HG02840 (cell line): ENCODE measurements around the gene SPESP1.
"Not testable (repeated sequence)": the region's sequence is repeated elsewhere in the genome, so short reads cannot be mapped to it uniquely, and the experiment has no call there.

Experiments used
- ATAC-seq: cut with Tn5 transposase; IDR thresholded peaks from one replicate; pipeline ENCODE4 v1.9.1; 2021; ENCODE audit warnings: mild to moderate bottlenecking, moderate library complexity, moderate number of reproducible peaks; ENCODE audit not compliant: unreplicated experiment, low FRiP score

SPESP1 gene

DNA sequence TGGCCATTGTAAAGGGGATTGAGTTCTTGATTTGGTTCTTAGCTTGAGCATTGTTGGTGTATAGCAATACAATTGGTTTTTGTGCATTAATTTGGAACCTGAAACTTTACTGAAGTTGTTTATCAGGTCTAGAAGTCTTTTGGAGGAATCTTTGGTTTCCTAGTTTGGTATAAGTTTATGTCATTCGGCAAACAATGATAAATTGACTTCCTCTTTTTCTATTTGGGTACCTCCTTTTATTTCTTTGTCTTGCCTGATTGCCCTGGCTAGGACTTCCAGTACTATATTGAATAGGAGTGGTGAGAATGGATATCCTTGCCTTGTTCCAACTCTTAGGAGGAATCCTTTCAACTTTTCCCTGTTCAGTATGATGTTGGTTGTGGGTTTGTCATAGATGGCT, 32.1 kb downstream of the SPESP1 start:
- no peak for ATAC-seq

DNA sequence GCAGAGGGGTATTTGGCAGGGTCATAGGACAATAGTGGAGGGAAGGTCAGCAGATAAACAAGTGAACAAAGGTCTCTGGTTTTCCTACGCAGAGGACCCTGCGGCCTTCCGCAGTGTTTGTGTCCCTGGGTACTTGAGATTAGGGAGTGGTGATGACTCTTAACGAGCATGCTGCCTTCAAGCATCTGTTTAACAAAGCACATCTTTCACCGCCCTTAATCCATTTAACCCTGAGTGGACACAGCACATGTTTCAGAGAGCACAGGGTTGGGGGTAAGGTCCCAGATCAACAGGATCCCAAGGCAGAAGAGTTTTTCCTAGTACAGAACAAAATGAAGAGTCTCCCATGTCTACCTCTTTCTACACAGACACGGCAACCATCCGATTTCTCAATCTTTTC, 33.4 kb downstream of the SPESP1 start:
- not testable (repeated sequence) for ATAC-seq

DNA sequence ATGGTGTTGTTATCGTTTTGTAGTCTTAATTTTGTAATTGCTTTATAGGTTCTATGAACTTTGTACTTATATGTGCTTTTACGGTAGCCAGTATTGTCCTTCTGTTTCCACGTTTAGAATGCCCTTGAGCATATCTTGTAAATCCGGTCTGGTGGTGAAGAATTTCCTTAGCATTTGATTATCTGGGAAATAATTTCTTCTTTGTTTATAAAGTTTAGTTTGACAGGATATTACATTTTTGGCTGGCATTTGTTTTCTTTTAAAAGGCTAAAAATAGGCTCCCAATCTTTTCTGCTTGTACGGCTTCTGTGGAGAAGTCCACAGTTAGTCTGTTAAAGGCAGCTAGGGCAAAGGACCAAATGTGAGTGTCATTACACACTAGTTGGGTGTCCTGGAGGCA, 36.7 kb downstream of the SPESP1 start:
- ATAC-seq: no peak

DNA sequence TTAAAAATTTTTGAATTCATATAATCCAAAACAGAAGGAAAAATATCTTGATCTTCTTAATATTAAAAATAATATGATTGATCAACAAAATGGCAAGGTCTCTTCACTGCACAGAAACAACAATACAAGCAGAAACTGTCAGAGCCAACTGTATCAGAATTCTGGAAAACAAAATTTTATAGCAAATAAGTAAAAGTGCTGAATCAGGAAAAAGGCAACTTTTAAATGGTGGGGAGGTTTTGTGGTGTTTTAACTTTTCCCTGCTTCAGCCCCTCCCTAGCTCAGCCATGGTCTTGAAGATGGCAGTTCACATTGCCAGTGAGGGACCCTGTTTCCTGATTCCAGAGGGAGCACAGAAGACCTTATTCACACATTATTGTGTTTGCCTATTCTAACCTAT, 37.6 kb downstream of the SPESP1 start:
- ATAC-seq: no peak

DNA sequence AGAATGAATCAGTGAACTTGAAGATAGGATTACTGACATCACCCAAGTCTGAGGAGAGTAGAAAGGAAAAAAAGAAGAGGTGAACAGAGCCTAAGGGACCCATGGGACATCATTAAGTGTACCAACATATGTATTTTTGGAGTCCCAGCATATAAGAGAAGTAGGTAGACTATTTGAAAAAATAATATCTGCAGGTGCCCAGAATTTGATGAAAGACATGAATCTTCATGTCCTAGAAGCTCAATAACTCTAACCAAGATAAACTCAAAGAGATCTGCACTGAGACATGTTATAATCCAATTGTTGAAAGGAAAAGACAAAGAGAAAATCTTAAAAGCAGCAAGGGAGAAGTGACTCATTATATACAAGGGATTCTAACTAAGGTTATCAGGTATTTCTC, 39.0 kb downstream of the SPESP1 start:
- ATAC-seq: no peak

DNA sequence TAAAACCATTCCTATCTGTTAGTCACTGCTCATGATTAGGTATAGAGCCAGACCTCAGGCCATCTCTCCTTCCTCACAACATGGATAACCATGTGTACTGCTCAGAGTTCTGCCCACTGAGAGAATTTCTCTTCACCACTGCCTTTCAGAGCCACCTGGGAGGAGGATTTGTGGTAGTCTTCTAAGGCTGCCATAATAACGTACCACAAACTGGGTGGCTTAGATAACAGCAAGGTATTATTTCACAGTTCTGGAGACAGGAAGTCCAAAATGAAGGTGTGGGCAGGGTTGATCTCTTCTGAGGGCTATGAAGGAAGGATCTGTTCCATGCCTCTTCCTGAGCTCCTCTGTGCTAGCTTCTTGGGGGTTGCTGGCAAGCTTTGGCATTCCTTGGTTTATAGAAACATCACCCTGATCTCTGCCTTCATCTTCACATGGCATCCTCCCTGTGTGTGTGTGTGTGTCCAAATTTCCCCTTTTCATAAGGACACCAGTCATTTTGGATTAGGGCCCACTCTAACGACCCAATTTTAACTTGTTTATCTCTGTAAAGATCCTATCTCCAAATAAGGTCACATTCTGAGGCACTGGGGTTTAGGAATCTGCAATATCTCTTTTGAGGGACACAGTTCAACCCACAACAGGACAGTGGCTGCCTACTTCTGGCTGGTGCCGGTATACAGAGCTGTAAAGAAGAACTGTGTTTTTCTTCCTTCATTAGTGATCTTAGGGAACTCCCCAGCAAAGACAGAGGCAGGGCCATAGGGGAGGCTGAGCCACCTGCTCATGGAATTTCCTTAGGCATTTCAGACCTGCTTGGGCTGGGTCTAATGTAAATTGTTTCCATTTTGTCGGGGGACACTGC, 42.1 kb downstream of the SPESP1 start:
- no peak for ATAC-seq

DNA sequence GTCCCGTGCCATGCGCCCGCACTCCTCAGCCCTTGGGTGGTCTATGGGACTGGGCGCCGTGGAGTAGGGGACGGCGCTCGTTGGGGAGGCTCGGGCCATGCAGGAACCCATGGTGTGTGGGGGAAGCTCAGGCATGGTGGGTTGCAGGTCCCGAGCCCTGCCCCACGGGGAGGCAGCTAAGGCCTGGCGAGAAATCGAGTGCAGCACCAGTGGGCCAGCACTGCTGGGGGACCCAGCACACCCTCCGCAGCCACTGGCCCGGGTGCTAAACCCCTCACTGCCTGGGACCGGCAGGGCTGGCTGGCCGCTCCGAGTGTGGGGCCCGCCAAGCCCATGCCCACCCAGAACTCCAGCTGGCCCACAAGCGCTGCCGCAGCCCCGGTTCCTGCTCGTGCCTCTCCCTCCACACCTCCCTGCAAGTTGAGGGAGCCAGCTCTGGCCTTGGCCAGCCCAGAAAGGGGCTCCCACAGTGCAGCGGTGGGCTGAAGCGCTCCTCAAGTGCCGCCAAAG, 45.4 kb downstream of the SPESP1 start:
- ATAC-seq: not testable (repeated sequence)

DNA sequence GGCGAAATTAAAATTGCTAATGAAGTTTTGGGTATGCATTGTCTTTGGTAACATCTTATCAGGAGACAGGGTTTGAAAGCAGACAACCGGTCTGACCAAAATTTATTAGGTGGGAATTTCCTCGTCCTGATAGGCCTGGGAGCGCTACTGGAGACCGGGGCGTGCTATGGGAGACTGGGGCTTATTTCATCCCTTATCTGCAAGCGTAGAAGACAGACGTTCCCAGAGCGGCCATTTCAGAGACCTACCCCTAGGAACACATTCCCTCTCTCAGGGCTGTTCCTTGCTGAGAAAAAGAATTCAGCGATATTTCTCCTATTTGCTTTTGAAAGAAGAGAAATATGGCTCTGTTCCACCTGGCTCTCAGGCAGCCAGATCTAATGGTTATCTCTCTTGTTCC, 47.1 kb downstream of the SPESP1 start:
- ATAC-seq: not testable (repeated sequence)

DNA sequence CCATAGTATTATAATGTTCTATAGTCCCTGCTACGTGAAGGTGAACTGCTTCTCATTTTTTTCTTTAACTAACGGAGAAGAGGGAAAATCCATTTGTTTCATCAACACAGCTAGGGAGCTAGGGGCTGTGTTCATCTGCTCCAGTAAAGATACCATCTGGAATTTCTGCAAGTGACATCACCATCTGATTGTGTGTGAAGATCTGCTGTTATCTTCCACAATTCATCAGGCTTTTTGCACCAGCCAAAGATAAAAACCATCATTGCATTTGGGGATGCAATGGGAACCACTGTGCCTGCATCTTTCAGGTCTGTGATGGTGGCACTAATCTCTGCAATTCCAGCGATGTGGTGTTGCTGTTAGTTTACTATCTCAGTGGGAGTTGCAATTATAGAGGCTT, 48.7 kb downstream of the SPESP1 start:
- no peak for ATAC-seq

DNA sequence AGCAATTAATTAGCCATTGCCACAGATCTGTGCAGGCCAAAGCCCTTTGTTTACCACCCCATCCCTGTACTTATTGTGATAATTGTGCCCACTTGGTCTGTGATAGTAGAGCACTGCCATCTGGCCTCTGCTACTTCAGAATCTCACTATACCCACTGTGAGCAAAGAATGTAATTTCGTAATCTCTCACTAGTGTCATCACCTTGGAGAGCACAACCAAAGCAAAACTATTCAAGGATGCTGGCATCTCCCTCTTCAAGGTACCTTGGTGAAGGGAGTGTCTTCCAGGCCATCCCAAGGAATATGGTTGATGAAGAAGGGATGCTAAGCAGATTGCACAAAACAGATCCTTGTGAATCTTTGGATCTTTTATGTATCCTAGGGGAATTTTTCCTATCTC, 49.5 kb downstream of the SPESP1 start:
- no peak for ATAC-seq

DNA sequence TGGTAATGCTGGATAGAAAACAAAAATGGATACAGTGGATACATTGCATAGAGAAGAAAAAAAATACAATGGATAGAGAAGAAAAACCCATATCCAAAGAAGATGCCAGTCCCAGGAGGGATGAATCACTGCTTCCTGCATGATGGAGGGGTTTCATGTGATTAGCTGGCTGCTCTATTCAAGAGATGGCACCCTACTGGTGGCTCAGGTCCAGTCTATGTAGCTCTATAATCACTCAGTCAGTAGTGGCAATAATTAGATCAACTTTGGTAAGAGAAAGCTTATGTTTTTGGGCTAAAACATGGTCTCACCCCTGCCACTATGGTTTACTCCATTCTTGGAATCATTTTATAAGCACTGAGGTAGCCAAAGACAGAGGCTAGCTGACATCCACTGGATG, 50.5 kb downstream of the SPESP1 start:
- no peak for ATAC-seq

DNA sequence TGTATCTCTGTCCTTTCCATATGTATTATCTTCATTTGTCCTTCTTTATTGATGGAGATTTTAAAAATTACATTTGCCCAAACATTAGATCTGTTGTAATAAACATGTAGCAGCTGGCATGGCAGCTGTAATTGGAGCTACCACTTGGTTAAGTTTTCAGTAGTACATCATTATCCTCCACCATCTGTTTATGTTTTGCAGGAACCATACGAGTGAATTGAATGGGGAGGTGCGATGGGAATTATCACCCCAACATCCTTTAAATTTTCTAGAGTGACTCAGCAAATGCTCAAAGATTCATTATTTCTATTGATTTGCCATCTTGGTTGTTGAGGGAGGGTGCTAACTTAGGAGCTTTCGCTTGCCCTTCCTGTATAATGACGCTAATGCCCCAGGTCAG, 51.6 kb downstream of the SPESP1 start:
- no peak for ATAC-seq

DNA sequence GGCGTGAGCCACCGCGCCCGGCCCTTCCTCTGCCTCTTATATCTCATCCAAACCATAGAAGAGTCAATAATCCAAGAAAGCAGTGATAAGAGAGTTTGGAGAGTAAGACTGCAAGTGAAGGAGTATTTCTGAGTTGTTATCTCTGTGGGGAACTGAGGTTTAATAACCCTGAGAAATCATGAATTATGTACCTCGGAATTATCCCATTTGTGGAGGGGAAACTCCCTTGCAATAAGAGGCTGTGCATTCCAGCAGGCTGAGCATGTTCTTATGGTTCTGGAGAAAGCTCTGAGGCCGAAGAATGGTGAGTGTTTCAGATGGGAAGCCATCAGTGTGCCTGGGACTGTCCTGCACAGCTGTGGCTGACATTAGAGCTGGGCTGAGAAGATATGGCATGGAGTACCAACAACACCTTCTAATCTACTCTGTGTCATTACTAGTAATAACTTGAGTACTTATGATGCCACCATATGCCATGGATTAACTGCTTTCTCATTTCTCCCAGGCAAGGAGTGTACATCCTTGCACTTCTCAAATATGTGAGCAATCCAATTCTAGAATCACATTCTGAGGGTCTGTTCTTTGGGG, 52.7 kb downstream of the SPESP1 start:
- no peak for ATAC-seq

DNA sequence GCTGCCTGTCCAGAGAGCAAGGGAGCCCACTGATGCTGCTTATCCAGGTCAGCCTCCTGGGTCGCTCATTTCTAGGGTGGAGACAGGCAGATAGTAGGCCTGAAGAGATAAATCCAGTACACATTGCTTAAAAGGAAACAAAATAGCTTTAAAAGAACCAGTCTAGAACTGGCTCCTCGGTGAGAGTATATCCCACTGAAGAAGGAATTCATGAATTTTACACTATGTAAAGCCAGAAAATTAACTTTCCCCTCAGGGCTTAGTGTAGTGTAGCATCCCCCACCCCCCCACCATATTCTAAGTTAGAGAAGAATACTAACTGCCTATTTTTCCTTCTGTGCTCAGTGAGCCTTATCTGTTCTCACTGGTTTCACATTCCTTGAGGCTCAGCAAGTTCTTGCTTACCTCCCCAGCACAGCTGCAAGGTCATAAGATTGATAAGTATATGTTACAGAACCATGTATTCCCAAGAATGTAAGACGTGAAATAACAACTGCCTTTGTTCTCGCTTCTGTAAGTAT, 53.7 kb downstream of the SPESP1 start:
- no peak for ATAC-seq

DNA sequence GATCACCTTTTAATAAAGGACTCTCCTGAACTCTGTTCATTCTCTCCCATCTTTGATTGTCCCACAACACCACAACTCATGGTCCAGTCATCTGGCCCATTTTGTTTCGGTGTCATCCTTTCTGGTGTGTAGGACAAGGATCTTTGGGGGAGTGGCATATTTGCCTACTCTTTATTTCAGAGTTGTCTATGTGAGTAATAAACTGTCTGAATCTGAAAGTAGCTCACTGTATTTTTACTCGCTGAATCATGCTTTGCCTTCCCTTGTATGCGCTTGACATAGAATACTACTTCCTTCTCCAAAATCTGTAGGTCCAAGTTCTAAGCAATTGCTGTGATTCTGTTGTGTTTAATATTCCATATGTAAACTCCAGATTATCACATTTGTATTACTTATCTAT, 54.3 kb downstream of the SPESP1 start:
- no peak for ATAC-seq

DNA sequence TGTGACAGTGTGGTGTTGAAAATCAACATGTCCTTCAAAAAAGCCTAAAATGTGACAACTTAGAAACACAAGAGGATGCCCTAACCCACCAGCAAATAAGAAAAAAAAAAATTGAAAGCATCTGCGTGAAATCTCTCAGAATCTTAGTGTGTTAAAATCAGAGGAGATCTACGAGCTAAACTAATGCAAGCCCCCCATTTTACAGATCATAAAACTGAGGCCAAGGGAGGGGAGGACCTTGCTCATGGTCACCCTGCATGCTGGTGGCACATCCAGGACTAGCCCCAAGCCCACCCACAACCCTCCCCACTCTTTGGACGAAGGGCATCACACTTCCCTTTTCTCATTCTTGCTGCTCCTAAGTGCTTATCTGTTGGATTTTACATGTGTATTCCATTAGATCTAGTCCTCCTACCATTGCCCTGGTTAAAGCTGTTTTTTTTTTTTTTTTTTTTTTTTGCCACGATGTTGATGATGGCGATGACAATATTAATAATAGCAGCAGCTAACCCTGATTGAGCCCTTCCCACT, 55.1 kb downstream of the SPESP1 start:
- no peak for ATAC-seq

DNA sequence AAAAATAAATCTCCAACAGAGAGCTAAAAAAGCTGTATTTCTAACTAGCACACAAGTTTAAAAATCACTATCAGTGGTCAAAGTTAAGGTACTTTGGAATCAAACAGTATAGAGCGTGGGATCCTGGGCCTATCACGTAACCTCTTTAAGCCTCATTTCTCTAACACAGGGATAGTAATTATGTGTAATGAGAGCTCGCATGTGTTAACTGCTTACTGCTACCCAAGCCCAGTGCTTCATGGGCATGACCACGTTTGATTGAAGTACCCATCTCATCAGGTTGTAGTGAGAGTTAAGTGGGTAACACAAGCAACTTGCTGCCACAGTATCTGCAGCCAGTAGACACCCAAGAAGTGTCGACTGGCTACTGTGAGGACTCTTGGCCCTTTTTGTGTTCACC, 56.0 kb downstream of the SPESP1 start:
- ATAC-seq: no peak

DNA sequence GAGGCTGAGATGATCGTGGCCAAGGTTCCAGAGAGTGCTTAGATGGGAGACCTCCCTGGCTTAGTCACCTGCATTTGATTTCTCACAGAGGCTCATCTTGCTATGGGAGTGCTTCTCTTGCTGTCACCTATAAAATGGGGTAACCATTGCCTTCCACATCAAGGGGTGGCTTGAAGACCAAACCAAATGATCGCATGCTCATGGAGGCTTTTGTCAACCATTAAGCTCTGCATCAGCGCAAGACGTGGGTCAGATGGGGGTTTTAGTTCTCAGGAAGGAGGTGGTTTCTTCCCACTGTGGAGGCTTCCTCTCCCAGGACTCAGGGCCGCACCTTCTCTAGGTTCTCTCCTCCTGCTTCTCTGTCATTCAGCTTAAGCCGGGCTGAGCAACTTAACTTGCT, 56.8 kb downstream of the SPESP1 start:
- no peak for ATAC-seq

DNA sequence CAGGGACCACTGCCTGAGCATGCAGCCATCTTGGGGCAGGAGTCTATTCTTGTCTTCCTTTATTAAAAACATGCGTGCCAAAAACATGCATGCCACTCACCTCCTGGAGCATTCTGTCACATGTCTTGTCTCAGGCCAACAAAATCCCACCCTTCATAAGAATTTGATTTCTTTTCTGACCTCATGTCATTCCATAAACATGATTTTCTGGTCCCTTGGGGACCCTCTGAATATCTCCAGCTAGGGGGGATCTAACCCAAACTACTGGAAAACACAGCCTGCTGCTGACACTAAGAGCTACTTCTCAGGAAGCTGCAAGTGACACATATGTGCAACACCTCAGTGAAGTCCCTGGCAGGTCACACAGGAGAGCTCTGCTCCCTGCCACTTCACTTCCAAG, 57.4 kb downstream of the SPESP1 start:
- ATAC-seq: no peak

DNA sequence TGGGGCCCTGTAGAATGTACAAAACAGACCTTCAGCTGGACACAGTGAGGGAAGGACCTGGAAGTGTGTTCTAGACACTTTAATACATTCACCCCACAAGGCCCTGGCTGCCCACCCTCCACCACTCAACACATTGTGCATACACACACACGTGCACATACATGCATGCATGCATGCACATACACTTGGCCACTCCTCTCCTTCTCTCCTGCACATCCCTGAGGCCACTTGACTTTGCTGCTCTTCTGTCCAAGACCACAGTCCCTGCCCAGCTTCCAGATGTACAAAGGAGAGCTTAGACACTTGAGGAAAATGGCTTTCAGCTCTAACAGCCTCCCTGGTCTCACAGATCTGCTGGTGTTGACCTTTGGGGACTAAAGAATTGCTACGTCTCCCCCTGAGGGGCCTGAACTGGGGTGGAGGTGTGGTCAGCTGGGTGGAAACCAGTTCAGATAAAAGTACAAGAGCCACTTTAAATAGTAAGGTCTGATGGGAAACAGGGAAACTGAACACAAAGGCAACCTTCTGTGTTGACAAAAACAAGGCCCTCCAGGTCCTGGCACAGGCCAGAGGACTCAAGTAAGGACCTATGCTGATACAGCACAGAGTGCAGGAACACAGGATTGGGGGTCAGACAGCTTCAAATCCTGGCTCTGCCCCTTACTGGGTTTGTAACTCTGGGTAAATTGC, 59.4 kb downstream of the SPESP1 start:
- ATAC-seq: no peak
